ENCODE data around the gene MMAB. TPM values are rescaled to one million over a fixed set of nuclear protein-coding genes. Genes with fewer than 3 reads are reported as not detected.
"Not testable (repeated sequence)": the region's sequence is repeated elsewhere in the genome, so short reads cannot be mapped to it uniquely, and the experiment has no call there.

MMAB gene
- polyA plus RNA-seq, 6 donors from 2014 or later: 24.0 to 39.5 (median 36.0) TPM

- peak overlapping the region in 1 of 6 donors; percentile 13 for H3K27ac Mint-ChIP-seq
- DNase-seq: no peak
- no peak for ATAC-seq (ENCODE audit: low read depth in 2 of 2)
- H3K27me3 Mint-ChIP-seq: peaks cover 25 to 62% (median 48%) of the 10 kb centered on the region in 3 donors
- no peaks in the 10 kb centered on the region for H3K4me1 Mint-ChIP-seq
- peaks cover 0 to 2% (median 0%) of the 10 kb centered on the region in 7 donors for H3K9me3 Mint-ChIP-seq
- no peaks in the 10 kb centered on the region for H3K36me3 Mint-ChIP-seq
- no peak overlapping the region for H3K4me3 Mint-ChIP-seq
These were observed 36.0 kb upstream of the MMAB start for GRCh38 chr12:109609342-109609741.

DNA sequence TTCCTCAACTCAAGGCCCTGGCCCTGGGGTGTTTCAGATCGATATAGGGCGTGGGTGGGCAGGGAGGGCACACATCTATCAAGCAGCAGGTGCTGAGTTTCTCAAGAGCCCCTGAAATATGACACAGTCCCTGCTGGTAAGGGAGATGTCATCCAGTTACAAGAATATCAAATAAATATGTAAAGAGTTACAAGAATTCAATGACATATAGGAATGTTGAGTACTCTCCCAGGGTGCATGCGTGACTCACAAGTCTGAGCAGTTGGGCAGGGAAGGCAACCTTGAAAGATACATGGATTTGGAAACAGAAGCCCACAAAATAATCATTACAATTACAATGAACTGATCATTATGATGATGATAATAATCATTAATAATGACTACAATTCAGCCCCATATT, 35.5 kb upstream of the MMAB start:
- no peaks in the 10 kb centered on the region for H3K4me1 Mint-ChIP-seq
- DNase-seq (no peak), ATAC-seq (ENCODE audit: low read depth in 2 of 2) (no peak)
- no peaks in the 10 kb centered on the region for H3K36me3 Mint-ChIP-seq
- no peak overlapping the region for H3K27ac Mint-ChIP-seq
- H3K27me3 Mint-ChIP-seq: peaks cover 25 to 66% (median 48%) of the 10 kb centered on the region in 3 donors
- peaks cover 0 to 2% (median 0%) of the 10 kb centered on the region in 7 donors for H3K9me3 Mint-ChIP-seq
- no peak overlapping the region for H3K4me3 Mint-ChIP-seq

DNA sequence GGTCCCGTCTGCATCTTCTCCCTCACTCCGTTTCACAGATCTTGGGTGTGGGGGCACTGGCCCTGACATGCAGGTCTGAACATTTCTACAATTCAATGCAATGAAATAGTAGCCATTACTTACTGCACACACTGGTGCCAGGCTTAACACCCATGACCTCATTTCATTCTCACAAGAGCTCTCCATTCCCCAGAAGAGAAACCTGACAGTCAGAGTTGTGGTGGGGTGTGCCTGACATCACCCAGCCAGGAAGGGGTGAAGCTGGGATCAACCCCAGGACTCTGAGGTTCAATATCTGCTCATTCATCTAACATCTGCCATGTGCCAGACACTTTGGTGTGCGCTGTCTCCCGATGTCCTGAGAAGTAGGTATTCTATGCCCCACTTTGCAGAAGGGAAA, 35.0 kb upstream of the MMAB start:
- H3K4me3 Mint-ChIP-seq: no peak overlapping the region
- no peak overlapping the region for H3K27ac Mint-ChIP-seq
- no peak for ATAC-seq (ENCODE audit: low read depth in 2 of 2)

DNA sequence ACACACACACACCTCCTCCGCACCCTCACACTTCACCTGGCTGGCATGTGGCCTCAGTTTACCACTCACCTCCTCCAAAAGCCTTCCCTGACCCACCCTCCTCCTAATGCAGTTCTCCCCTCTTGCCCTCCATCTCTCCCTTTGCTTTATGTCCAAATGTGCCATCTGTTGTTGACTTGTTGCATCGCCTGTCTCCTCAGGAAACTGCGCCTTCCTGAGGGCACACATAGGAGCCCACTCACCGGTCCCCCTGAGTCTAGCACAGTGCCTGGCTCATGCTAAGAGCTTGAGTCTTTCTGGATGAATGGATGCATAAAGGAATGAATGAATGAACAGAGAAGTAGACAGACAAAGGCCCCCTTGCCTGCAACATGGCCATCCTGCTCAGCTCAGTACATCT, 34.3 kb upstream of the MMAB start:
- H3K4me1 Mint-ChIP-seq: no peaks in the 10 kb centered on the region
- DNase-seq (no peak), ATAC-seq (ENCODE audit: low read depth in 2 of 2) (no peak)
- H3K4me3 Mint-ChIP-seq: no peak overlapping the region
- H3K9me3 Mint-ChIP-seq: peaks cover 0 to 2% (median 0%) of the 10 kb centered on the region in 7 donors
- H3K27ac Mint-ChIP-seq: peak overlapping the region in 1 of 6 donors; percentile 34
- peaks cover 25 to 60% (median 48%) of the 10 kb centered on the region in 3 donors for H3K27me3 Mint-ChIP-seq
- H3K36me3 Mint-ChIP-seq: no peaks in the 10 kb centered on the region

More for the DNA sequence above, 35.0 kb upstream of the MMAB start:
- no peaks in the 10 kb centered on the region for H3K36me3 Mint-ChIP-seq
- peaks cover 25 to 66% (median 48%) of the 10 kb centered on the region in 3 donors for H3K27me3 Mint-ChIP-seq
- no peak for DNase-seq
- no peaks in the 10 kb centered on the region for H3K4me1 Mint-ChIP-seq
- H3K9me3 Mint-ChIP-seq: peaks cover 0 to 2% (median 0%) of the 10 kb centered on the region in 7 donors

DNA sequence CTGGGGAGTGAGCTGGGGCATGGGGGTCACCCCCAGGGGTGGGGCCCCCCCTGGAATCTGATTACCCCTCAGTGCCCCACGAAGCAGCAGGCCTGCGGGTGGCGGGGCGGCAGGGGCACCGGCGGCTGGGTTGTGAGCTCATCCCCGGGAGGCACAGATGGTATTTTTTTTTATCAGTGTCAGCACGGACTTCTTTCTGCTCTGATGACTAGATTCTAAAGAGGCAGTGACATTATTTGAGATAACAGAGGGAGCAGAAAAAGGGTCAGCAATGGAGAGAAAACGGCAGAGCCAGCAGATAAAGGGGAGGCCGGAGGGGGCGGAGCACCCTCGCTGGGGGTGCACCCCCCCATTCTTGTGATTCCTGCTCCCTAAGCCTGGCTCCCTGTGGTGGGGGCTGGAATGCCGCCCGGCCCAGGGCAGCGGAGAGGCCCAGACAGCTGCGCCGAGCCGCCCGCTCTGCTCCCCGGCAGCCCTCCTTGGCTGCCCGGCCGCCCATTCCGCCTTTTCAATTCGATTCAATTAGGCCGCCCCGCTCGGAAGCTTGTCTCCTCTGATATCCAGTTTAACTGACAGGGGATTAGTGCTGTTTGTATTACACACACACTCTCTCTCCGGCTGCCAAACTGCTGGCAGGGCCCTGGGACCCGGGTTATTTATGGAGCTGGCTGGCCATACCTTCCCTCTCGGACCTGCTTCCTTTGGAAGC, 33.2 kb upstream of the MMAB start:
- Mint-ChIP-seq H3K4me1 (no peaks in the 10 kb centered on the region), H3K36me3 (no peaks in the 10 kb centered on the region), H3K27ac (no peak overlapping the region), H3K9me3 (peaks cover 0 to 2% (median 0%) of the 10 kb centered on the region in 7 donors), H3K27me3 (peaks cover 25 to 52% (median 48%) of the 10 kb centered on the region in 3 donors), H3K4me3 (no peak overlapping the region)
- ATAC-seq (ENCODE audit: low read depth in 2 of 2): no peak
- DNase-seq: no peak

- H3K4me3 Mint-ChIP-seq: no peak overlapping the region
- peaks cover 25 to 48% (median 47%) of the 10 kb centered on the region in 3 donors for H3K27me3 Mint-ChIP-seq
- no peak overlapping the region for H3K27ac Mint-ChIP-seq
- no peak for DNase-seq
- peaks cover 0 to 2% (median 0%) of the 10 kb centered on the region in 7 donors for H3K9me3 Mint-ChIP-seq
- no peak for ATAC-seq (ENCODE audit: low read depth in 2 of 2)
- H3K4me1 Mint-ChIP-seq: no peaks in the 10 kb centered on the region
- H3K36me3 Mint-ChIP-seq: no peaks in the 10 kb centered on the region
These were observed 32.4 kb upstream of the MMAB start for GRCh38 chr12:109605599-109606228.

DNA sequence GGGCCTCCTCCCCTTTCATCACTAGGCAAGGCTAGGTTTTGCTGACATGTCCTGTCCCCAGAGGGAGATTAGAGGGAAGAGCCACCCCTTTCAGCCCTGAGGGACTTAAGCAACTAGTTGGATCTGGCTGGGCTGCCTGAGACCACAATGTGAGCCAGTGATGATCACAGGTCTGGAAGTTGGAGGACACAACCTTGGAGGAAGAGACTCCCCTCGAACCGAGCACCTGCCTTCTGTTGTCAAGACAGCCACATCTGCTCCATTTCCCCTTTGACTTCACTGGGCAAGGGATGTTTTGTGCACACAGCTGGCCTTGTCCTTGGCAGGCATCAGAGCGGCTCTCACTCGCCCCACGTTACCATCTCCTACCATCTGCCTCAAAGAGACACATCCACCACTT, 31.7 kb upstream of the MMAB start:
- Mint-ChIP-seq H3K4me1 (no peaks in the 10 kb centered on the region), H3K27ac (peak overlapping the region in 1 of 6 donors; percentile 17), H3K27me3 (peaks cover 20 to 48% (median 43%) of the 10 kb centered on the region in 3 donors), H3K36me3 (no peaks in the 10 kb centered on the region), H3K9me3 (peaks cover 0 to 2% (median 0%) of the 10 kb centered on the region in 7 donors), H3K4me3 (no peak overlapping the region)
- DNase-seq (no peak), ATAC-seq (ENCODE audit: low read depth in 2 of 2) (no peak)

- peaks cover 16 to 40% (median 35%) of the 10 kb centered on the region in 3 donors for H3K27me3 Mint-ChIP-seq
- H3K36me3 Mint-ChIP-seq: no peaks in the 10 kb centered on the region
- no peaks in the 10 kb centered on the region for H3K9me3 Mint-ChIP-seq
- no peak overlapping the region for H3K4me3 Mint-ChIP-seq
- ATAC-seq (ENCODE audit: low read depth in 2 of 2) (no peak), DNase-seq (no peak)
- H3K4me1 Mint-ChIP-seq: no peaks in the 10 kb centered on the region
- H3K27ac Mint-ChIP-seq: no peak overlapping the region
These were observed 30.9 kb upstream of the MMAB start for GRCh38 chr12:109604132-109604585.

- Mint-ChIP-seq H3K4me3 (peak overlapping the region in 1 of 8 donors; percentile 44), H3K4me1 (peaks cover 5 to 11% (median 6%) of the 10 kb centered on the region in 3 donors), H3K27me3 (peaks cover 0 to 21% (median 21%) of the 10 kb centered on the region in 3 donors)
- ATAC-seq (ENCODE audit: low read depth in 2 of 2); H3K36me3 Mint-ChIP-seq; DNase-seq; H3K27ac Mint-ChIP-seq; H3K9me3 Mint-ChIP-seq: not testable (repeated sequence)
These were observed 28.8 kb upstream of the MMAB start for GRCh38 chr12:109602132-109602531.

DNA sequence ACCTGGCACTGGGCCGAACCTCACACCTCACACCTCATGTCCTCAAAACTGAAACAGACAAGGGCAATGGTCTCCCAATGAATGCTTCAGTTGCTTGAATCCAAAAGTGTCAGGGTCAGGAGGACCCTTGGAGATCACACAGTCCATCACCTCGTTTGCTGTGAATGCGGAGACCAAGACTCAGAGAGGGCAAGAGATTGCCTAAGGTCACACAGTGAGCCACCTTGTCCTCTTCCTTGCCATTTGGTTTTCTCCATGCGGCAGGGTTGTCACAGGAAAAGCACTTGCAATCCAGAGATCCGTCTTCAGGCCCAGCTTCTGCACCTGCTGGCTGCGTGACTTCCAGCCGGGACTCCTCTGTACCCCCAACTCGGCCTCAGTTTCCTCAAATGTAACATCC, 28.3 kb upstream of the MMAB start:
- ATAC-seq (ENCODE audit: low read depth in 2 of 2) (no peak), DNase-seq (no peak)
- peaks cover 0 to 16% (median 15%) of the 10 kb centered on the region in 3 donors for H3K27me3 Mint-ChIP-seq
- no peak overlapping the region for H3K4me3 Mint-ChIP-seq
- no peaks in the 10 kb centered on the region for H3K9me3 Mint-ChIP-seq
- H3K36me3 Mint-ChIP-seq: no peaks in the 10 kb centered on the region
- no peak overlapping the region for H3K27ac Mint-ChIP-seq
- H3K4me1 Mint-ChIP-seq: peaks cover 5 to 14% (median 6%) of the 10 kb centered on the region in 3 donors

- Mint-ChIP-seq H3K4me3 (no peak overlapping the region), H3K27me3 (peaks cover 0 to 16% (median 10%) of the 10 kb centered on the region in 3 donors), H3K27ac (no peak overlapping the region), H3K4me1 (peaks cover 5 to 14% (median 6%) of the 10 kb centered on the region in 3 donors), H3K36me3 (no peaks in the 10 kb centered on the region), H3K9me3 (no peaks in the 10 kb centered on the region)
- ATAC-seq (ENCODE audit: low read depth in 2 of 2): no peak
- no peak for DNase-seq
These were observed 27.7 kb upstream of the MMAB start for GRCh38 chr12:109600995-109601394.

GRCh38 chr12:109600481-109600880, 27.2 kb upstream of the MMAB start:
- H3K9me3 Mint-ChIP-seq: no peaks in the 10 kb centered on the region
- H3K27ac Mint-ChIP-seq: peak overlapping the region in 1 of 6 donors; percentile 76
- ATAC-seq (ENCODE audit: low read depth in 2 of 2) (no peak), DNase-seq (no peak)
- H3K4me3 Mint-ChIP-seq: no peak overlapping the region
- H3K4me1 Mint-ChIP-seq: peaks cover 9 to 14% (median 11%) of the 10 kb centered on the region in 3 donors
- peaks cover 0 to 12% (median 5%) of the 10 kb centered on the region in 3 donors for H3K27me3 Mint-ChIP-seq
- no peaks in the 10 kb centered on the region for H3K36me3 Mint-ChIP-seq

GRCh38 chr12:109599087-109599486, 25.8 kb upstream of the MMAB start:
- Mint-ChIP-seq H3K9me3 (no peaks in the 10 kb centered on the region), H3K27ac (no peak overlapping the region), H3K4me1 (peaks cover 10 to 14% (median 12%) of the 10 kb centered on the region in 3 donors), H3K4me3 (no peak overlapping the region), H3K27me3 (peaks cover 0 to 4% (median 0%) of the 10 kb centered on the region in 3 donors), H3K36me3 (peaks cover 0 to 1% of the 10 kb centered on the region in 2 donors)
- ATAC-seq (ENCODE audit: low read depth in 2 of 2): no peak
- DNase-seq: no peak

- Mint-ChIP-seq H3K27ac (peak overlapping the region in 2 of 6 donors; percentile 14 to 90), H3K9me3 (no peaks in the 10 kb centered on the region)
These were observed 25.1 kb upstream of the MMAB start for GRCh38 chr12:109598428-109598854.

More at GRCh38 chr12:109598428-109598854, 25.1 kb upstream of the MMAB start:
- H3K36me3 Mint-ChIP-seq: peaks cover 0 to 4% of the 10 kb centered on the region in 2 donors
- no peak overlapping the region for H3K4me3 Mint-ChIP-seq
- peaks cover 10 to 14% (median 12%) of the 10 kb centered on the region in 3 donors for H3K4me1 Mint-ChIP-seq
- H3K27me3 Mint-ChIP-seq: no peaks in the 10 kb centered on the region
- no peak for DNase-seq
- ATAC-seq (ENCODE audit: low read depth in 2 of 2): no peak
